Hematopoietic multipotent progenitor cell treated with erythropoietin and hydrocortisone succinate and interleukin-3 and kit ligand, for 17 days (in vitro differentiated cells): ENCODE data around the gene PXK.

Experiments used
- DNase-seq: peaks from one replicate; pipeline ENCODE4 v3.0.0-alpha.2; 2015; ENCODE audit warnings: low spot score

PXK gene

GRCh38 chr3:58466899-58467563, 134.3 kb downstream of the PXK start:
- no peak for DNase-seq

- no peak for DNase-seq
These were observed 136.4 kb downstream of the PXK start for GRCh38 chr3:58469096-58469495.

GRCh38 chr3:58470363-58471024, 137.8 kb downstream of the PXK start:
- DNase-seq = no peak

- DNase-seq = no peak
These were observed 138.6 kb downstream of the PXK start for GRCh38 chr3:58471025-58471887.

DNA sequence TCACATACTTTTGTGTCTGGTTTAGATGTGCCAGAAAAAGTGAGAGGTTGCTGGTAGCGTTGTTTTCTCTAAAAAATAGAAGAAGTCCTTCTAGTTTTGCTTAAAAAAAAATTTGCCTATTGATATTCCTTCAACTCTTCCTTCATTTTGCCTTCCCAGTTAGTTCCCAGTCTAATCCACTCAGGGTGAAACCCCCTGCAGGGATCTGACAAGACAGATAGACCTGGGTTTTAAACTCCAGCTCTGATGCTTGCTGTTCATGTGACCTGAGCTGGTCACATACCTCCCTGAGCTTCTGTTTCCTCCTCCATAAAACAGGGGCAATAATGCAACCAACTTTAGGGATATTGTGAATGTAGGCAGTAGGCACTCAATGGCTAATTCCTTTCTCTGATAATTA, 140.6 kb downstream of the PXK start:
- DNase-seq = no peak

- no peak for DNase-seq
These were observed 141.7 kb downstream of the PXK start for GRCh38 chr3:58474348-58474911.

GRCh38 chr3:58474967-58475578, 142.4 kb downstream of the PXK start:
- no peak for DNase-seq
